DND-41 (cell line): ENCODE results near the gene SLC25A26.

Experiments
- CTCF ChIP-seq: IDR thresholded peaks from 2 replicates; pipeline ENCODE4 v1.5.1; 2012; ENCODE audit warnings: borderline replicate concordance, low read length, moderate library complexity, mild to moderate bottlenecking; ENCODE audit not compliant: poor library complexity, severe bottlenecking; ENCODE audit errors: extremely low read depth
- EZH2 ChIP-seq: IDR thresholded peaks from 3 replicates; pipeline ENCODE4 v1.6.1; 2012; ENCODE audit warnings: borderline replicate concordance, low read depth, mild to moderate bottlenecking, moderate library complexity, low read length, inconsistent platforms; ENCODE audit not compliant: severe bottlenecking

DNA sequence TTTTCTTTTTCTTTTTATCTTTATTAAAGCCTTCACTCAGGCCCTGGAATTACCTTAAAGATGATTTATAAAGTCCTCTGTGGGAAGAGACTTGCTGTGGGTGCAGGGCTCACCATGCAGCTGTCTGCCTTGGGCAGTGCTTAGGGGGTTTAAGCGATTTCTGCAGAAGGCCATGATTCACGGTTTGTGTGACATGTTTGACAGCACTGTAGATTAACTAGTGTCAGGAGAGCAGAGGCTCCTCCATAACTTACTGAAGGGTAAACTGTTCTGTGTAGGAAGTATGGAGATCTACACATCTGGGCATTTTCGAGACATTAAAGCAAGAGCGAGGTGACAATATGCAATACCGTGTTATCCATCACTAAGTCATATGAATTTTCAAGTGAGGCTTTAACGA, 142.3 kb downstream of the SLC25A26 start:
- TF ChIP-seq CTCF: no peak
- no peak for TF ChIP-seq EZH2
